GM04503 (cell line): ENCODE measurements around the gene NOMO2.
"Not testable (repeated sequence)": the region's sequence is repeated elsewhere in the genome, so short reads cannot be mapped to it uniquely, and the experiment has no call there.

Experiments used
- DNase-seq: peaks from one replicate; pipeline ENCODE4 v3.0.0-alpha.2; 2012; ENCODE audit warnings: low read depth

Gene NOMO2

GRCh38 chr16:18522637-18523036 lies 39.3 kb downstream of the NOMO2 start:
- DNase-seq: not testable (repeated sequence)

GRCh38 chr16:18521445-18522181 lies 40.3 kb downstream of the NOMO2 start:
- DNase-seq: not testable (repeated sequence)

- DNase-seq: not testable (repeated sequence)
Observed at GRCh38 chr16:18518536-18519283, 43.2 kb downstream of the NOMO2 start.

- DNase-seq: not testable (repeated sequence)
Observed at GRCh38 chr16:18498430-18498829, 63.5 kb downstream of the NOMO2 start.

- DNase-seq: not testable (repeated sequence)
Observed at GRCh38 chr16:18497032-18497431, 64.9 kb downstream of the NOMO2 start.

GRCh38 chr16:18492118-18492897 lies 69.6 kb downstream of the NOMO2 start:
- not testable (repeated sequence) for DNase-seq

GRCh38 chr16:18436025-18436424 lies 125.9 kb downstream of the NOMO2 start:
- not testable (repeated sequence) for DNase-seq

GRCh38 chr16:18415827-18416226 lies 146.1 kb downstream of the NOMO2 start:
- not testable (repeated sequence) for DNase-seq

- DNase-seq: not testable (repeated sequence)
Observed at GRCh38 chr16:18409532-18410293, 152.2 kb downstream of the NOMO2 start.

- not testable (repeated sequence) for DNase-seq
Observed at GRCh38 chr16:18401851-18402657, 159.8 kb downstream of the NOMO2 start.

GRCh38 chr16:18401159-18401558 lies 160.7 kb downstream of the NOMO2 start:
- DNase-seq: not testable (repeated sequence)

- DNase-seq: not testable (repeated sequence)
Observed at GRCh38 chr16:18394363-18394762, 167.5 kb downstream of the NOMO2 start.

- not testable (repeated sequence) for DNase-seq
Observed at GRCh38 chr16:18387767-18388166, 174.1 kb downstream of the NOMO2 start.

- DNase-seq: not testable (repeated sequence)
Observed at GRCh38 chr16:18386517-18386916, 175.4 kb downstream of the NOMO2 start.

- DNase-seq: not testable (repeated sequence)
Observed at GRCh38 chr16:18385285-18385684, 176.6 kb downstream of the NOMO2 start.

GRCh38 chr16:18384869-18385268 lies 177.0 kb downstream of the NOMO2 start:
- not testable (repeated sequence) for DNase-seq

- DNase-seq: not testable (repeated sequence)
Observed at GRCh38 chr16:18384098-18384636, 177.7 kb downstream of the NOMO2 start.

GRCh38 chr16:18382696-18383095 lies 179.2 kb downstream of the NOMO2 start:
- DNase-seq: not testable (repeated sequence)
